DOHH2 (cell line): ENCODE data around the gene FIBCD1.

Experiments
- CTCF ChIP-seq: fragments of 200-600 bp; sonication (generic); IDR thresholded peaks from one replicate; pipeline ENCODE4 v1.5.1; 2014; ENCODE audit warnings: antibody characterized with exemption, mild to moderate bottlenecking, low read depth, low read length; ENCODE audit not compliant: poor library complexity, severe bottlenecking
- EZH2phosphoT487 ChIP-seq: fragments of 200-600 bp; sonication (generic); IDR thresholded peaks from 2 replicates; pipeline ENCODE4 v1.6.1; 2017; ENCODE audit warnings: borderline replicate concordance, mild to moderate bottlenecking, antibody characterized with exemption, low read length, moderate library complexity, mixed read lengths

- no peak for TF ChIP-seq CTCF
- no peak for TF ChIP-seq EZH2phosphoT487
These were observed 48.9 kb downstream of the FIBCD1 start for GRCh38 chr9:130890124-130890523.
